ENCODE results near the gene LYZL1.

GRCh38 chr10:29280488-29280840 is 8.4 kb upstream of the LYZL1 start:
- TF ChIP-seq CTCF (IDR thresholded peaks at IDR 0.05) (no peak), POLR2AphosphoS5 (IDR thresholded peaks at IDR 0.05) (no peak)

Measured in breast epithelium (tissue), 3 donors.